Smooth muscle cell of trachea (primary cell): ENCODE measurements around the gene ABCD2. TPM values are rescaled to one million over a fixed set of nuclear protein-coding genes. Genes with fewer than 3 reads are reported as not detected.

Source experiments
- total RNA-seq: library from RNA; depleted of rRNA; stranded (reverse); fragments of >200 nt; gene quantifications from 2 replicates; pipeline ENCODE4 v1.2.1, GENCODE V29; 2014

The ABCD2 gene
- total RNA-seq, result 0.17 TPM in 1 of 2 replicates, not detected in the other

DNA sequence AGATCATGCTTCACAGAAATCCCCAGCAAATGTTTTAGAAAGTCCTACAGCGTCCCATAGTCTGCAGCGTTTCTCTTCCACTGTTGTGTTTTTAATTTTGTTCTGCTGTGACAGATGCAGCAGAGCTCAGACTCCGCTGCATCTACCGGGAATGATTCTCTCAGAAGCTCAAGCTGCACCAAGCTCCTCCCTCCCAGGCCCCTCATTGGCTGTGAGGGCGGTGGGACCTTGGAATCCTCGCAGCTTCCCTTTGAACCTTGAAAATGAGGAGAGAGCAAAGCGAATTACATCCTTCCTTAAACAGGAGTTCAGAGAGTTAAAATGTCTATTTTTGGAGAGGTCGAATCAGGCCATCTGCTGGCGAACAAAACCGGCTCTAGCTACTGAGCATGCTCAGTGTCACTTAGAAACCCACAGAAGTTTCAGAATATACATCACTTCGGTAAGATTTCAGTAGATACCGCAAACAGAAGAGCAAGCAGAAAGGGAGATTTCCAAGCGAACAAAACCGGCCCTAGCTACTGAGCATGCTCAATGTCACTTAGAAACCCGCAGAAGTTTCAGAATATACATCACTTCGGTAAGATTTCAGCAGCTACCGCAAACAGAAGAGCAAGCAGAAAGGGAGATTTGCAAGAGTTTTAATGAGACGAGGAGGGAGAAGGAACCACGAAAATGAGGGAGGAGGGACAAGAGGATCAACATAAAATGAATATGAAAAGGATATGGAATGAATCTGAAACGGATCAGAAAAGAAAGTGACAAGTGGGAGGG lies at the start of gene ABCD2:
Gene ABCD2, minus strand, starts transcription at position 144 of the 774 bp plus-strand sequence. CDS start 188 bp downstream, outside the sequence.

Other genes starting within 250 kb of the ABCD2 start
- gene KIF21A, start 176.7 kb downstream of the ABCD2 start, total RNA-seq, result 3.0 and 5.8 TPM in 2 replicates